IgD-negative memory B cell (primary cell): ENCODE data around the gene PKNOX2. TPM values are rescaled to one million over a fixed set of nuclear protein-coding genes. Genes with fewer than 3 reads are reported as not detected.

Experiments used
- H3K27ac Mint-ChIP-seq, 3 donors: one replicate each; pipeline ENCODE4 v1.8.0; 2020 to 2022; ENCODE audit warnings: mild to moderate bottlenecking in 3 of 3, mixed read lengths in 3 of 3, moderate library complexity in 1 of 3
- H3K27me3 Mint-ChIP-seq: one replicate; pipeline ENCODE4 v1.8.0; 2021; ENCODE audit warnings: mixed read lengths
- H3K36me3 Mint-ChIP-seq: one replicate; pipeline ENCODE4 v1.8.0; 2020; ENCODE audit warnings: mild to moderate bottlenecking, mixed read lengths
- H3K4me1 Mint-ChIP-seq, 3 donors: one replicate each; pipeline ENCODE4 v1.8.0; 2020 to 2022; ENCODE audit warnings: mixed read lengths in 3 of 3, mild to moderate bottlenecking in 1 of 3
- H3K4me3 Mint-ChIP-seq, 4 donors: one replicate each; pipeline ENCODE4 v1.8.0; 2020 to 2022; ENCODE audit warnings: mild to moderate bottlenecking in 4 of 4, mixed read lengths in 4 of 4, moderate library complexity in 3 of 4
- H3K9me3 Mint-ChIP-seq, 3 donors: one replicate each; pipeline ENCODE4 v1.8.0; 2020 to 2021; ENCODE audit warnings: mixed read lengths in 3 of 3, mild to moderate bottlenecking in 1 of 3
- polyA plus RNA-seq: library from polyadenylated mRNA; unstranded; fragments of 300-500 nt; fragmentation: Illumina TruSeq; gene quantifications from one replicate; pipeline ENCODE4 v1.2.3, GENCODE V29; 2021

PKNOX2 gene
- polyA plus RNA-seq, 1 donor from 2014 or later = not detected

GRCh38 chr11:125376856-125377255 is 212.3 kb downstream of the PKNOX2 start:
- peaks cover 7% of the 10 kb centered on the region for H3K27me3 Mint-ChIP-seq

GRCh38 chr11:125378083-125378482 is 213.5 kb downstream of the PKNOX2 start:
- no peak overlapping the region for H3K27ac Mint-ChIP-seq
- H3K9me3 Mint-ChIP-seq = no peaks in the 10 kb centered on the region
- no peaks in the 10 kb centered on the region for H3K4me1 Mint-ChIP-seq
- no peak overlapping the region for H3K4me3 Mint-ChIP-seq
- peaks cover 1% of the 10 kb centered on the region for H3K36me3 Mint-ChIP-seq
- peaks cover 4% of the 10 kb centered on the region for H3K27me3 Mint-ChIP-seq

More at GRCh38 chr11:125376856-125377255, 212.3 kb downstream of the PKNOX2 start:
- Mint-ChIP-seq H3K36me3 (peaks cover 1% of the 10 kb centered on the region), H3K27ac (no peak overlapping the region), H3K9me3 (no peaks in the 10 kb centered on the region), H3K4me1 (no peaks in the 10 kb centered on the region), H3K4me3 (no peak overlapping the region)

GRCh38 chr11:125378571-125378970 is 214.0 kb downstream of the PKNOX2 start:
- H3K4me3 Mint-ChIP-seq = no peak overlapping the region
- peaks cover 3% of the 10 kb centered on the region for H3K27me3 Mint-ChIP-seq
- peaks cover 1% of the 10 kb centered on the region for H3K36me3 Mint-ChIP-seq
- H3K27ac Mint-ChIP-seq = peak overlapping the region in 1 of 3 donors; percentile 63
- no peaks in the 10 kb centered on the region for H3K9me3 Mint-ChIP-seq
- H3K4me1 Mint-ChIP-seq = no peaks in the 10 kb centered on the region

- Mint-ChIP-seq H3K36me3 (peaks cover 1% of the 10 kb centered on the region), H3K4me3 (no peak overlapping the region), H3K27ac (no peak overlapping the region), H3K9me3 (no peaks in the 10 kb centered on the region), H3K4me1 (no peaks in the 10 kb centered on the region), H3K27me3 (peaks cover 3% of the 10 kb centered on the region)
These were observed 215.0 kb downstream of the PKNOX2 start for GRCh38 chr11:125379565-125379964.

GRCh38 chr11:125379981-125380380 is 215.4 kb downstream of the PKNOX2 start:
- Mint-ChIP-seq H3K9me3 (no peaks in the 10 kb centered on the region), H3K36me3 (peaks cover 1% of the 10 kb centered on the region), H3K27ac (no peak overlapping the region), H3K4me3 (no peak overlapping the region), H3K4me1 (no peaks in the 10 kb centered on the region), H3K27me3 (peaks cover 3% of the 10 kb centered on the region)

GRCh38 chr11:125380756-125381445 is 216.3 kb downstream of the PKNOX2 start:
- Mint-ChIP-seq H3K4me3 (no peak overlapping the region), H3K27ac (no peak overlapping the region), H3K4me1 (no peaks in the 10 kb centered on the region), H3K36me3 (peaks cover 1% of the 10 kb centered on the region), H3K9me3 (no peaks in the 10 kb centered on the region), H3K27me3 (peaks cover 3% of the 10 kb centered on the region)

GRCh38 chr11:125381499-125382044 is 217.0 kb downstream of the PKNOX2 start:
- peaks cover 1% of the 10 kb centered on the region for H3K36me3 Mint-ChIP-seq
- peaks cover 3% of the 10 kb centered on the region for H3K27me3 Mint-ChIP-seq
- H3K4me3 Mint-ChIP-seq = no peak overlapping the region

GRCh38 chr11:125382314-125382791 is 217.8 kb downstream of the PKNOX2 start:
- Mint-ChIP-seq H3K27me3 (peaks cover 3% of the 10 kb centered on the region), H3K4me1 (no peaks in the 10 kb centered on the region), H3K4me3 (no peak overlapping the region), H3K9me3 (no peaks in the 10 kb centered on the region), H3K36me3 (peaks cover 1% of the 10 kb centered on the region), H3K27ac (no peak overlapping the region)

More at GRCh38 chr11:125381499-125382044, 217.0 kb downstream of the PKNOX2 start:
- Mint-ChIP-seq H3K27ac (no peak overlapping the region), H3K4me1 (no peaks in the 10 kb centered on the region), H3K9me3 (no peaks in the 10 kb centered on the region)

- peaks cover 3% of the 10 kb centered on the region for H3K27me3 Mint-ChIP-seq
- no peak overlapping the region for H3K4me3 Mint-ChIP-seq
- H3K36me3 Mint-ChIP-seq = peaks cover 1% of the 10 kb centered on the region
- no peak overlapping the region for H3K27ac Mint-ChIP-seq
- peaks cover 0 to 2% (median 0%) of the 10 kb centered on the region in 3 donors for H3K9me3 Mint-ChIP-seq
- no peaks in the 10 kb centered on the region for H3K4me1 Mint-ChIP-seq
These were observed 218.3 kb downstream of the PKNOX2 start for GRCh38 chr11:125382822-125383221.

- H3K27ac Mint-ChIP-seq = no peak overlapping the region
- peaks cover 1% of the 10 kb centered on the region for H3K36me3 Mint-ChIP-seq
- no peaks in the 10 kb centered on the region for H3K4me1 Mint-ChIP-seq
- H3K4me3 Mint-ChIP-seq = no peak overlapping the region
- peaks cover 1% of the 10 kb centered on the region for H3K27me3 Mint-ChIP-seq
- peaks cover 0 to 2% (median 0%) of the 10 kb centered on the region in 3 donors for H3K9me3 Mint-ChIP-seq
These were observed 220.3 kb downstream of the PKNOX2 start for GRCh38 chr11:125384825-125385224.

GRCh38 chr11:125387901-125388300 is 223.3 kb downstream of the PKNOX2 start:
- Mint-ChIP-seq H3K4me1 (no peaks in the 10 kb centered on the region), H3K4me3 (no peak overlapping the region), H3K36me3 (peaks cover 1% of the 10 kb centered on the region), H3K27ac (no peak overlapping the region), H3K27me3 (peaks cover 6% of the 10 kb centered on the region), H3K9me3 (peaks cover 0 to 2% (median 0%) of the 10 kb centered on the region in 3 donors)

- H3K36me3 Mint-ChIP-seq = peaks cover 1% of the 10 kb centered on the region
- H3K27me3 Mint-ChIP-seq = peaks cover 6% of the 10 kb centered on the region
- no peaks in the 10 kb centered on the region for H3K4me1 Mint-ChIP-seq
- H3K4me3 Mint-ChIP-seq = no peak overlapping the region
- H3K9me3 Mint-ChIP-seq = peaks cover 0 to 2% (median 0%) of the 10 kb centered on the region in 3 donors
- no peak overlapping the region for H3K27ac Mint-ChIP-seq
These were observed 224.1 kb downstream of the PKNOX2 start for GRCh38 chr11:125388611-125389010.

- Mint-ChIP-seq H3K9me3 (peaks cover 0 to 2% (median 0%) of the 10 kb centered on the region in 3 donors), H3K27ac (no peak overlapping the region), H3K27me3 (peaks cover 6% of the 10 kb centered on the region), H3K4me3 (no peak overlapping the region), H3K36me3 (peaks cover 1% of the 10 kb centered on the region), H3K4me1 (no peaks in the 10 kb centered on the region)
These were observed 225.0 kb downstream of the PKNOX2 start for GRCh38 chr11:125389339-125390166.

GRCh38 chr11:125390946-125391345 is 226.4 kb downstream of the PKNOX2 start:
- H3K9me3 Mint-ChIP-seq = peaks cover 0 to 2% (median 0%) of the 10 kb centered on the region in 3 donors
- H3K4me1 Mint-ChIP-seq = no peaks in the 10 kb centered on the region
- H3K27me3 Mint-ChIP-seq = peaks cover 8% of the 10 kb centered on the region
- H3K4me3 Mint-ChIP-seq = no peak overlapping the region
- H3K27ac Mint-ChIP-seq = no peak overlapping the region
- peaks cover 1% of the 10 kb centered on the region for H3K36me3 Mint-ChIP-seq

- H3K36me3 Mint-ChIP-seq = peaks cover 1% of the 10 kb centered on the region
- H3K4me1 Mint-ChIP-seq = no peaks in the 10 kb centered on the region
- H3K4me3 Mint-ChIP-seq = no peak overlapping the region
- no peak overlapping the region for H3K27ac Mint-ChIP-seq
- peaks cover 12% of the 10 kb centered on the region for H3K27me3 Mint-ChIP-seq
- no peaks in the 10 kb centered on the region for H3K9me3 Mint-ChIP-seq
These were observed 228.8 kb downstream of the PKNOX2 start for GRCh38 chr11:125393331-125393730.
